Stimulated activated CD8-positive, alpha-beta memory T cell treated with anti-CD3 and anti-CD28 coated beads, Interleukin-2, amount 100 ng/mL, for 48 hours (primary cell): ENCODE data around the gene ZBTB43.
"Not testable (repeated sequence)": the region's sequence is repeated elsewhere in the genome, so short reads cannot be mapped to it uniquely, and the experiment has no call there.

Experiments used
- DNase-seq, 2 donors: peaks; one replicate each; pipeline ENCODE4 v3.0.0-alpha.2; 2020; ENCODE audit warnings: low read depth in 2 of 2

The ZBTB43 gene

DNA sequence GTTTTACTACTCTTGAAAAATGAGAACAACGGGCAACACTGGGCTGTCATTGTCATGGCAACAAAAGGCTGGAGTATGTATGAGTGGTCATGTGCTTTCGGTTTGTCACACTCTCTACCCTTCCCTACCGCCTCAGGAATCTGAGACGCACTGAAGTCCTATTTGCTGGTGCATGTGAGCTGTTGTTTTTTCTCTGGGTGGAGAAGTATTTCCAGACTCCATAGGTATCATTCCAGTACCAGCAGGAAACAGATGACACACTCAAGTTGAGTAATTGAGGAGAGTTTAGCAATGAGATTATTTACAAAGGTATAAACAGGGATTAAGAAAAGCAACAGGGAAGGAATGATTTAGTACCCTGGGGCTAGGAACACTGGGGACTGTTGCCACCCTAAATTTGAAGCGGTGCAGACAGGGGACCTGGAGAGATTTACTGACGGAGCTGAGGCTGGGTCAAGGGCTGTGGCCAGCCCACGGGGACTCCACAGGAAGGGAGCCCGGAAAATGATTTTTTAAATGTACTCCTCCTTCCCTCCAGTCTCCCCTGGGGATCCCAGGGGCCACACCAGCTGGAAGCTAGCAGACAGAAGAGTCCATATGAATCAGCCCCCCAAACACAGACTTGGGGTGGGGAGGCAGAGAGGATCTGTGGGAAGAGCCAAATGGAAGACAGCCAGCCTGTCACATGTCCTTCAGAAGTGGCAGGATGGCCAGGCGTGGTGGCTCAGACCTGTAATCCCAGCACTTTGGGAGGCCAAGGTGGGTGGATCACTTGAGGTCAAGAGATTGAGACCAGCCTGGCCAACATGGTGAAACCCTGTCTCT lies 13.2 kb upstream of the ZBTB43 start:
- no peak for DNase-seq

GRCh38 chr9:126793686-126794417 lies 11.0 kb upstream of the ZBTB43 start:
- DNase-seq, result no peak

DNA sequence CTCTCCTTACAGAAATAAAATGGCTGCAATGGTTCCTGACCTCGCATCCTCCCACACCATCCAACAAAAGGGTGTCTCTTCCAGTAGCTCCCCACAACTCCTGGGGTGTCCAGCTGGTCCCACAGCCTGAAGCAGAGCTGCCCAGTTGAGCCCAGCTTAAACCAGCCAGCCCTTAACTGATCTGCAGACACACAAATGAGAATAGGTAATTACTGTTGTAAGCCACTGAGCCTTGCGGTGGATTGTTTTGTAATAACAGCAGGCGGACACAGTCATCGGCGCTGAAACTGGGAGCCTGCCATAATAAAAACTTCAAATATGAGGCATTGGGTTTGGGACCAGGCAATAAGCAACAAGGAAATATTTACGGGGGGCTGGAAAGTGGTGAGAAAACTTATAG lies 10.4 kb upstream of the ZBTB43 start:
- DNase-seq, result no peak

GRCh38 chr9:126796758-126797157 lies 8.1 kb upstream of the ZBTB43 start:
- DNase-seq, result no peak

- no peak for DNase-seq
These were observed 6.9 kb upstream of the ZBTB43 start for GRCh38 chr9:126797903-126798302.

DNA sequence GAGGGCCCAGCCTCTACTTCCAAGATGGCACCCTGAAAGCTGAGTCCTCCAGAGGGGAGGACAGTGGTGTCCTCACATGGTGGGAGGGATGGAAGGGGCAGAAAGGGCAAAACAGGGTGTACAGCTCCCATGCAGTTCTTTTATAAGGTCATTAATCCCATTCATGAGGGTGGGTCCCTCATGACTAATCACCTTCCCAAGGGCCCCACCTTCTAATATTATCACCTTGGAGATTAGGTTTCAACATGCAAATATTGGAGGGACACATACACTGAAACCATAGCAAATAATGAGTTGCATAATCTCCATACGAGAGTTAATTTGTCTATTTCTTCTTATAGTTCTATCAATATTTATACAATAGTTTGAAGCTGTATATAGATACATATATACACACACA lies 5.8 kb upstream of the ZBTB43 start:
- no peak for DNase-seq

GRCh38 chr9:126802318-126803059 lies 2.4 kb upstream of the ZBTB43 start:
- no peak for DNase-seq

DNA sequence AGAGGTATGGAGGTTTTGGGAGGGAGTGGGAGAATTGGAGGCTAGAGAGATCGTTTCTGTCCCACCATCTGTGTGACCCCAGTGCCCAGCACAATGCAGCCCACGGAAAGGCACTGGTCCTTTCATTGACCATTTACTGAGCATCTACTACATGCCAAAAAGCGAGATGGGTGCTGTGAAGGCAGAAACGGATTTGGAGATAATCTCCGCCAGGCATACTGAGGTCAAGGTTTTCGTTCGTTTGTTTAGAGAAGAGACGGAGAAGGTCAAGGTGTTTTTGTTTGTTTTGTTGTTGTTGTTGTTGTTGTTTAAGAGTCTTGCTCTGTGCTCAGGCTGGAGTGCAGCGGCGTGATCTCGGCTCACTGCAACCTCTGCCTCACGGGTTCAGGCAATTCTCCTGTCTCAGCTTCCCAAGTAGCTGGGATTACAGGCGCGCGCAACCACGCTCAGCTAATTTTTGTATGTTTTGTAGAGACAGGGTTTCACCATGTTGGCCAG lies 593 bp upstream of the ZBTB43 start:
- DNase-seq, result no peak

DNA sequence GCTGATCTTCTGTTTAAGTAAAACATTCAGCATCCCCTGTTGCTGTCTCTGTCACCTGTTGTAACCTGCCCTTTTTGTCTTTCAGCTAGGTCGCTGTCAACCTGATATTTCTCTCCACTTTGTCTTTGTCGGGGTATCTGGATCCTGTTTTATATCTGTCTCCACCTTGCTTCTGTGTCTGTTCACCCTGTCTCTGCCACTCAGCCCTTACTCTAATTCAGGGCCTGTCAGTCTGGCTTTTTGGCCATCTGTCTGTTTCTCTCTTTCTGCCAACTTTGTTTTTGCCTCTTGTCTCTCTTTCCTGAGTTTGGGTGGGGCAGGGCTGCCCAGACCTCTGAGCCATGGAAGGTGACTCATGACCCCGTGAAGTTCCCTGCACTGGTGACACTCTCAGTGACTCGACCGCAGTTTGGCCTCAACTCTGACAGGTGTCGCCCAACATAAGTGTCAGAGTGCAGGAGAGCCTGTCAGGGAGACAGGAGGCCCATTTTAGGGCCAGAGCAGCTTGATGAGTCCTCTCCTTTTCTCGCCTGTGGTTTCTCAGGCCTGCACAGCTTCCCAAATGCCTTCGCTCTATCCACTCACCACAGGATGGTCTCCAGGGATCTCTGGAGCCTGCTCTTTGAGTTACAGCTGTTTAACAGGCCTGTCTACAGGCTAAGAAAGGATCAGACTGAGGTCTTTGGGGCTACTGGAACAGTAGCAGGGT lies 868 bp downstream of the ZBTB43 start:
- DNase-seq, result peak; percentile 73 to 76

GRCh38 chr9:126806336-126806735 lies 1.5 kb downstream of the ZBTB43 start:
- no peak for DNase-seq

DNA sequence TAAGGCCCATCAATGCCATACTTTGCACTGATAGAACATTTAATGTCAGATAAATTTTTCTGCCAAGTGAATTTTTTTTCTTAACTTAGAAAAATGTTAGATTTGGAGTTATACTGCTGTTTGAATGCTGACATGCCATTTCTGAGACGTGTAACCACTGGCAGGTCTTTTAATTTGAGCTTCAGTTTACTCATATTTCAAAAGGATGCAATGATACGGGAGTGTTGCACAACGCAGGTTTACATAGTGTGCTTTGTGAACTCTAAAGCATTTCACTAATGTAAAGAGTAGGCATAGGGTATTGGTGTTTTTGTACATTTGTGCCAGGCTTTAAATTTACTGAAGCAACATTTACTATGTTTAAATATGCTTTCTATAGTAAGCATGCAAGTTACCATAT lies 4.2 kb downstream of the ZBTB43 start:
- no peak for DNase-seq

GRCh38 chr9:126810221-126810620 lies 5.4 kb downstream of the ZBTB43 start:
- DNase-seq, result not testable (repeated sequence)

DNA sequence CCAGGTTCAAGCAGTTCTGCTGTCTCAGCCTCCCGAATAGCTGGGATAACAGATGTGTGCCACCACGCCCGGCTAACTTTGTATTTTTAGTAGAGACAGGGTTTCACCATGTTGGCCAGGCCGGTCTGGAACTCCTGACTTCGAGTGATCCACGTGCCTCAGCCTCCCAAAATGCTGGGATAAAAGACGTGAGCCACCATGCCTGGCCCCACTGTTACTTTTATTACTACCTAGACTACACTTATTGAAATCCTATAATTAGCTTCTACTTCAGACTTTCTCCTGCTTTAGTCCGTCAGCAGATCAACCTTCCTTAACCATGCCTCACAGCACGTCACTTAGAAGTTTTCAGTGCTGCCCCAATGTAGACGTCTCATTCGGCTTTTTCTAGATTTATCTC lies 8.2 kb downstream of the ZBTB43 start:
- no peak for DNase-seq

- DNase-seq, result no peak
These were observed 9.3 kb downstream of the ZBTB43 start for GRCh38 chr9:126814091-126814490.

DNA sequence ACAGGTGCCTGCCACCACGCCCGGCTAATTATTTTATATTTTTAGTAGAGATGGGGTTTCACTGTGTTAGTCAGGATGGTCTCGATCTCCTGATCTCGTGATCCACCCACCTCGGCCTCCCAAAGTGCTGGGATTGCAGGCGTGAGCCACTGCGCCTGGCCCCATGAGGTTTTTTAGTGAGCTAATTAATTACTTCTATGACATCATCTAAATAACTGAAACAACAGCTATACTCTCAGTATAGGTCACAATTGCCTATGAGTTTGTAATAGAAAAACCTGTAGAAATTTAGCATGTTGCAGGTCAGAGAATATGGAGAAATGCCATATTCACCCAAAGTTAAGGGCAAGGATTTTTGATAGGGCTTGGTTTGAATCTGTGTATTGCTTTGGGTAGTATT lies 12.8 kb downstream of the ZBTB43 start:
- DNase-seq, result not testable (repeated sequence)

- DNase-seq, result no peak
These were observed 13.6 kb downstream of the ZBTB43 start for GRCh38 chr9:126818482-126818881.

- DNase-seq, result no peak
These were observed 14.6 kb downstream of the ZBTB43 start for GRCh38 chr9:126819482-126819881.

DNA sequence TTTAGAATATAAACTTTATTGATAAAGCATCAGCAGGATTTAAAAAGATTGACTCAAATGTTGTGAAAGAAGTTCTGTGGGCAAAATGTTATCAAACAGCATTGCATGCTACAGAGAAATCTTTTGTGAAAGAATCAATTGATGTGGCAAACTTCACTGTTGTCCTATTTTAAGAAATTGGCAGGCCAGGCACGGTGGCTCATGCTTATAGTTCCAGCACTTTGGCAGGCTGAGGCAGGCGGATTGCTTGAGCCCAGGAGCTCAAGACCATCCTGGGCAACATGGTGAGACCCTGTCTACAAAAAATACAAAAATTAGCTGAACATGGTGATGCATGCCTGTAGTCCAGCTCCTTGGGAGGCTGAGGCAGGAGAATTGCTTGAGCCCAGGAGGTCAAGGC lies 17.4 kb downstream of the ZBTB43 start:
- DNase-seq, result no peak

GRCh38 chr9:126822873-126823272 lies 18.0 kb downstream of the ZBTB43 start:
- no peak for DNase-seq

GRCh38 chr9:126824052-126824451 lies 19.2 kb downstream of the ZBTB43 start:
- DNase-seq, result not testable (repeated sequence)

- no peak for DNase-seq
These were observed 22.4 kb downstream of the ZBTB43 start for GRCh38 chr9:126827227-126827626.

DNA sequence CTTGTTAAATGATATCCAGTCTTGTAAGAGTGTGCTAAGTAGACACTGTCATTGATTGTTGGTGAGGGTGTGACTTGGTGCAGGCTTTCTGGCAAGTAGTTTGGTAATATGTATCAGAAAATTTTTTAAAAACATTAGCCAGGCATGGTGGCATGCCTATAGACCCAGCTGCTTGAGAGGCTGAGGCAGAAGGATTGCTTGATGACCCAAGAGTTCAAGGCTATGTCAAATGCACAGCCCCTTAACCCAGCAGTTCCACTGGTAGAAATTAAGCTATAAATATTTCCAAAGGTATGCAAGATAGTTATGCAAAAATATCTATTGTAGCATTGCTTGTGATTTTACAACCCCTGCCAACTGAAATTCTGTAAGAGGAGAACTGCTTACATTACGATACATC lies 24.2 kb downstream of the ZBTB43 start:
- no peak for DNase-seq
